ENCODE measurements around the gene CNGB1.

CNGB1 gene

DNA sequence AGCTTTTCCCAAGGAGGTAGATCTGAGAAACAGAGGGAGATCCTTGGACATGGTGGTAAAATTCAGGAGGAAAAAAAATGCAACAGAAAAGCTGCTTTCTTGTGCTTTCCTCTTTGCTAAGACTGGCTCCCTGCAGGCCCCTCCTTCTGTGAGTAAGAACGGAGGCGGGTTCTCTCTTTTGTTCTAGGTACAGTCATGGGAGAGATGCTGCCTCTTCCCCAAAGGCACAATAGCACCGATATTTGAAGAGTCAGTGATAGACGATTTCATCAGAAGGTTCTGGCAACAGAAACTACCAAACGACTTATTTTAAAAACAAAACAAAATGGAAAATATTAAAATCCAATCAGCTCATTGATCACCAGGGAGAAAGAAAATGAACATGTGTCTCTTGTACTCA, 136.0 kb downstream of the CNGB1 start:
- no peak overlapping the region for H3K4me3 ChIP-seq (ENCODE audit: low read depth, low read length)

Measured in iPS-11a (cell line).